A549 (cell line): ENCODE data around the gene TMEM51. TPM values are rescaled to one million over a fixed set of nuclear protein-coding genes. Genes with fewer than 3 reads are reported as not detected.
A peak's percentile ranks its signal among the peaks of the same experiment; 100 is the strongest.

ENCODE experiments used
- ATAC-seq, 2 experiments: fragments of 200-7000 bp in 1 of 2; fragments of >200 bp in 1 of 2; cut with Nextera tagmentation in 1 of 2; cut with Tn5 transposase in 1 of 2; 3 replicates each; pipeline versions ENCODE4 v1.8.0 to v1.9.1; 2018 to 2020; ENCODE audit warnings: mild to moderate bottlenecking in 1 of 2, moderate library complexity in 1 of 2
- CTCF ChIA-PET: fragments of 300-600 bp; sonication (Branson Sonifier 250); formaldehyde crosslinking; extraction: SDS; loops from one replicate; lab custom pipeline; 2021; ENCODE audit warnings: antibody characterized with exemption, inconsistent platforms; lab: Yijun Ruan, JAX
- POLR2A ChIA-PET: fragments of 350-600 bp; formaldehyde crosslinking; extraction: SDS; loops from one replicate; lab custom pipeline; 2021; ENCODE audit warnings: antibody characterized with exemption, inconsistent platforms; lab: Yijun Ruan, JAX
- DNase-seq, 2 experiments: peaks; one replicate each; pipeline versions ENCODE4 v3.0.0 to v3.0.0-alpha.2; 2011 to 2016; ENCODE audit warnings: low read depth in 1 of 2, low spot score in 1 of 2
- FAIRE-seq: peaks from 2 replicates; lab custom pipeline; 2011; peaks lifted over from hg19 to GRCh38; lab: Jason Lieb, UNC
- H3K27ac ChIP-seq, 2 experiments: fragments of >200 bp; sonication (Bioruptor Twin); formaldehyde crosslinking; 3 replicates each; pipeline ENCODE4 v1.5.1; 2016 to 2017
- H3K4me1 ChIP-seq: fragments of >200 bp; sonication (Bioruptor Twin); formaldehyde crosslinking; 3 replicates; pipeline ENCODE4 v1.6.1; 2016
- H3K4me2 ChIP-seq: fragments of >200 bp; sonication (Bioruptor Twin); formaldehyde crosslinking; 3 replicates; pipeline ENCODE4 v1.6.1; 2016
- H3K4me3 ChIP-seq: fragments of >200 bp; sonication (Bioruptor Twin); formaldehyde crosslinking; 3 replicates; pipeline ENCODE4 v1.5.1; 2016
- H3K9me3 ChIP-seq: fragments of >200 bp; sonication (Bioruptor Twin); formaldehyde crosslinking; 3 replicates; pipeline ENCODE4 v1.6.1; 2016
- BCL3 ChIP-seq: fragments of >200 bp; sonication (Bioruptor Twin); formaldehyde crosslinking; IDR thresholded peaks from 3 replicates; pipeline ENCODE4 v1.6.1; 2016
- CBX2 ChIP-seq: fragments of 200-600 bp; sonication (generic); IDR thresholded peaks from 2 replicates; pipeline ENCODE4 v1.6.1; 2016; ENCODE audit warnings: low read depth, mild to moderate bottlenecking, borderline replicate concordance
- CBX8 ChIP-seq: fragments of 200-600 bp; sonication (generic); IDR thresholded peaks from 2 replicates; pipeline ENCODE4 v1.6.1; 2016
- EHMT2 ChIP-seq: fragments of 200-600 bp; sonication (generic); IDR thresholded peaks from 2 replicates; pipeline ENCODE4 v1.6.1; 2016; ENCODE audit warnings: antibody characterized with exemption, low read depth, mild to moderate bottlenecking, moderate library complexity
- FOSB ChIP-seq: fragments of 250-450 bp; sonication (Bioruptor Pico); IDR thresholded peaks from 2 replicates; pipeline ENCODE4 v1.5.0; 2020; ENCODE audit warnings: mild to moderate bottlenecking, moderate library complexity
- FOSL2 ChIP-seq, 2 experiments: fragments of 450-650 bp in 1 of 2; fragments of >200 bp in 1 of 2; sonication (Bioruptor Twin) in 1 of 2; formaldehyde crosslinking; IDR thresholded peaks; 2 replicates each; pipeline versions ENCODE4 v1.5.0 to v1.6.1; 2016 to 2020; ENCODE audit warnings: mild to moderate bottlenecking in 1 of 2, moderate library complexity in 1 of 2
- HES2 ChIP-seq: fragments of >200 bp; sonication (Bioruptor Twin); formaldehyde crosslinking; IDR thresholded peaks from 2 replicates; pipeline ENCODE4 v1.6.1; 2016
- HMGXB4 ChIP-seq: fragments of 250-450 bp; sonication (Bioruptor Pico); IDR thresholded peaks from 2 replicates; pipeline ENCODE4 v1.5.0; 2021; ENCODE audit warnings: mild to moderate bottlenecking, moderate library complexity, borderline replicate concordance
- HOXB5 ChIP-seq: fragments of 250-450 bp; sonication (Bioruptor Pico); IDR thresholded peaks from 2 replicates; pipeline ENCODE4 v1.5.0; 2020; ENCODE audit warnings: mild to moderate bottlenecking, moderate library complexity
- JUNB ChIP-seq: fragments of >200 bp; sonication (Bioruptor Twin); formaldehyde crosslinking; IDR thresholded peaks from 2 replicates; pipeline ENCODE4 v1.6.1; 2016
- MAFK ChIP-seq: fragments of 450-650 bp; IDR thresholded peaks from 2 replicates; pipeline ENCODE4 v1.6.1; 2014; ENCODE audit not compliant: partially characterized antibody
- MAZ ChIP-seq: fragments of 150-350 bp; IDR thresholded peaks from 2 replicates; pipeline ENCODE4 v1.6.1; 2014; ENCODE audit warnings: antibody characterized with exemption, low read depth, low read length, borderline replicate concordance
- NFE2L2 ChIP-seq: fragments of 150-350 bp; conservative IDR thresholded peaks from 2 replicates; pipeline ENCODE4 v1.6.1; 2014; ENCODE audit warnings: low read length
- PHF8 ChIP-seq: fragments of 200-600 bp; sonication (generic); IDR thresholded peaks from 2 replicates; pipeline ENCODE4 v1.6.1; 2016; ENCODE audit warnings: low read depth, mild to moderate bottlenecking, antibody characterized with exemption, moderate library complexity, borderline replicate concordance
- POLR2A ChIP-seq: IDR thresholded peaks from 2 replicates; pipeline ENCODE4 v1.6.1; 2012; ENCODE audit warnings: mild to moderate bottlenecking, low read length
- POLR2AphosphoS2 ChIP-seq: conservative IDR thresholded peaks from 2 replicates; pipeline ENCODE4 v1.6.1; 2012; ENCODE audit warnings: low read length, improper control_type of control experiment, inconsistent platforms
- SMC3 ChIP-seq: fragments of >200 bp; sonication (Bioruptor Twin); formaldehyde crosslinking; IDR thresholded peaks from 3 replicates; pipeline ENCODE4 v1.6.1; 2018; ENCODE audit warnings: inconsistent platforms
- USF2 ChIP-seq: fragments of 450-650 bp; IDR thresholded peaks from 2 replicates; pipeline ENCODE4 v1.6.1; 2014; ENCODE audit warnings: antibody characterized with exemption
- ZFP36 ChIP-seq: fragments of 450-650 bp; IDR thresholded peaks from 2 replicates; pipeline ENCODE4 v1.6.1; 2014; ENCODE audit warnings: borderline replicate concordance; ENCODE audit not compliant: partially characterized antibody
- WGBS: methylation state at CpG from one replicate; pipeline ENCODE4 v1.1.6; 2017; ENCODE audit errors: missing lambda C conversion rate; 5-methylcytosine and 5-hydroxymethylcytosine counted together
- polyA plus RNA-seq, 4 experiments: library from polyadenylated mRNA; depleted of rRNA in 3 of 4; stranded (reverse); fragments of >200 nt; fragmentation: RNase III in 1 of 4; extraction: RNeasy Plus Mini Kit Qiagen cat#74134 plus additional on column Dnase treatment in 1 of 4; gene quantifications; 2 replicates in 3 of 4; 3 replicates in 1 of 4; pipeline ENCODE4 v1.2.3, GENCODE V29; 2011 to 2017

Gene TMEM51
- polyA plus RNA-seq, 2 of the 4 experiments (the other 2 are of a cell fraction): 20.0 to 22.8 TPM

- TF ChIP-seq BCL3: no peak
- TF ChIP-seq MAZ: no peak
- no peak for TF ChIP-seq CBX8
- no peak for TF ChIP-seq PHF8
- no peak for TF ChIP-seq ZFP36
- TF ChIP-seq POLR2A: no peak
- FAIRE-seq (no peak), ATAC-seq (no peak), DNase-seq (no peak)
- no peaks in the 10 kb centered on the region for H3K4me1 ChIP-seq
- CTCF ChIA-PET: interaction anchor here (1.0 kb wide), 1 partner anchor 61 kb away, joined by 3 read pairs; no protein-coding TSS in a partner anchor
- H3K9me3 ChIP-seq: no peaks in the 10 kb centered on the region
- H3K27ac ChIP-seq: no peak overlapping the region
- no peak overlapping the region for H3K4me2 ChIP-seq
- WGBS: 46% methylated on average over 2 of the region's 4 CpGs
- POLR2A ChIA-PET: no interaction called here
- H3K4me3 ChIP-seq: no peak overlapping the region
These were observed 45.6 kb upstream of the TMEM51 start for GRCh38 chr1:15107911-15108310.

GRCh38 chr1:15110128-15110866 lies 43.2 kb upstream of the TMEM51 start:
- DNase-seq (peak in 1 of 2 experiments; percentile 19), FAIRE-seq (no peak), ATAC-seq (peak in 1 of 2 experiments; percentile 53; a peak in 3 of 6 replicates)
- H3K9me3 ChIP-seq: no peaks in the 10 kb centered on the region
- ChIA-PET POLR2A (no interaction called here), CTCF (interaction anchor here (1.0 kb wide), 1 partner anchor 194 kb away, joined by 4 read pairs; no protein-coding TSS in a partner anchor)
- no peaks in the 10 kb centered on the region for H3K4me1 ChIP-seq
- TF ChIP-seq HES2 (no peak), HOXB5 (CRISPR knock-in tag) (no peak), FOSB (CRISPR knock-in tag) (no peak), MAFK (no peak), PHF8 (no peak), POLR2A (no peak), SMC3 (no peak), EHMT2 (no peak), CBX2 (no peak), FOSL2 (IDR thresholded peaks at IDR 0.05) (no peak), FOSL2 (CRISPR knock-in tag; IDR thresholded peaks at IDR 0.05) (no peak), NFE2L2 (no peak), HMGXB4 (CRISPR knock-in tag) (no peak), POLR2AphosphoS2 (no peak), JUNB (no peak), USF2 (no peak)
- no peak overlapping the region for H3K4me3 ChIP-seq
- no peak overlapping the region for H3K27ac ChIP-seq
- no peak overlapping the region for H3K4me2 ChIP-seq
- WGBS: 69% methylated on average over 9 of the region's 9 CpGs
